GM12891 (cell line): ENCODE measurements around the gene ANLN.

Experiments used
- POLR2A ChIP-seq: IDR thresholded peaks from 2 replicates; pipeline ENCODE4 v1.6.1; 2011; ENCODE audit warnings: low read depth, low read length, control low read depth
- POLR2AphosphoS5 ChIP-seq: IDR thresholded peaks from 2 replicates; pipeline ENCODE4 v1.6.1; 2011; ENCODE audit warnings: low read depth, low read length, control low read depth
- POU2F2 ChIP-seq: IDR thresholded peaks from 2 replicates; pipeline ENCODE4 v1.6.1; 2011; ENCODE audit warnings: low read depth, mild to moderate bottlenecking, control low read depth, low read length, moderate library complexity
- SPI1 ChIP-seq: IDR thresholded peaks from 2 replicates; pipeline ENCODE4 v1.6.1; 2011; ENCODE audit warnings: low read depth, low read length, control low read depth

- TF ChIP-seq POLR2AphosphoS5 (no peak), POLR2A (no peak), SPI1 (no peak), POU2F2 (no peak)
These were observed 98.2 kb downstream of the ANLN start for GRCh38 chr7:36487756-36488336.
